CD4-positive, alpha-beta T cell (primary cell): ENCODE data around the gene HS3ST2. TPM values are rescaled to one million over a fixed set of nuclear protein-coding genes. Genes with fewer than 3 reads are reported as not detected.

Experiments
- ATAC-seq: fragments of 200-7000 bp; cut with Tn5 transposase; one replicate; pipeline ENCODE4 v1.10.0; 2022; ENCODE audit warnings: mild to moderate bottlenecking; ENCODE audit not compliant: poor library complexity
- CTCF ChIA-PET: fragments of 350-600 bp; sonication (Branson Sonifier 250); formaldehyde crosslinking; loops from one replicate; lab custom pipeline; 2021; ENCODE audit warnings: antibody characterized with exemption, inconsistent platforms; lab: Charles Lee
- POLR2A ChIA-PET: fragments of 350-600 bp; sonication (Branson Sonifier 250); formaldehyde crosslinking; loops from one replicate; lab custom pipeline; 2021; ENCODE audit warnings: antibody characterized with exemption, inconsistent platforms; lab: Charles Lee
- DNase-seq, 14 experiments: peaks; one replicate each; pipeline ENCODE4 v3.0.0-alpha.2; 2013 to 2020; ENCODE audit warnings: mixed read lengths in 2 of 14
- H3K27ac ChIP-seq, 2 donors: one replicate each; pipeline versions ENCODE4 v1.5.1 to v1.7.0; 2013; ENCODE audit warnings: low read length in 2 of 2, low read depth in 1 of 2, mild to moderate bottlenecking in 1 of 2
- H3K27me3 ChIP-seq, 2 experiments: 1 replicate in 1 of 2; 2 replicates in 1 of 2; pipeline versions ENCODE4 v1.6.1 to v1.7.0; 2013; ENCODE audit warnings: low read length in 2 of 2, control low read depth in 1 of 2, mild to moderate bottlenecking in 1 of 2, moderate library complexity in 1 of 2; ENCODE audit not compliant: insufficient read depth in 2 of 2, control insufficient read depth in 1 of 2
- H3K36me3 ChIP-seq: one replicate; pipeline ENCODE4 v1.6.1; 2013; ENCODE audit warnings: low read length, control low read depth; ENCODE audit not compliant: insufficient read depth
- H3K4me1 ChIP-seq: one replicate; pipeline ENCODE4 v1.6.1; 2013; ENCODE audit warnings: low read length, control low read depth; ENCODE audit not compliant: insufficient read depth
- H3K4me3 ChIP-seq: one replicate; pipeline ENCODE4 v1.5.1; 2013; ENCODE audit warnings: mild to moderate bottlenecking, low read length, moderate library complexity
- H3K9me3 ChIP-seq, 2 experiments: 1 replicate in 1 of 2; 2 replicates in 1 of 2; pipeline versions ENCODE4 v1.6.1 to v1.7.0; 2013; ENCODE audit warnings: low read length in 2 of 2, mild to moderate bottlenecking in 2 of 2, control low read depth in 1 of 2, moderate library complexity in 1 of 2; ENCODE audit not compliant: control insufficient read depth in 1 of 2, insufficient read depth in 1 of 2
- H3K27ac Mint-ChIP-seq: one replicate; pipeline ENCODE4 v1.8.0; 2020; ENCODE audit warnings: mixed read lengths
- H3K27me3 Mint-ChIP-seq: one replicate; pipeline ENCODE4 v1.8.0; 2021; ENCODE audit warnings: mixed read lengths
- H3K36me3 Mint-ChIP-seq: one replicate; pipeline ENCODE4 v1.8.0; 2021; ENCODE audit warnings: low read depth, mixed read lengths
- H3K4me1 Mint-ChIP-seq: one replicate; pipeline ENCODE4 v1.8.0; 2021; ENCODE audit warnings: low read depth, mixed read lengths
- H3K4me3 Mint-ChIP-seq: one replicate; pipeline ENCODE4 v1.8.0; 2020; ENCODE audit warnings: mild to moderate bottlenecking, mixed read lengths
- H3K9me3 Mint-ChIP-seq: one replicate; pipeline ENCODE4 v1.8.0; 2020; ENCODE audit warnings: mixed read lengths
- CTCF ChIP-seq: fragments of 200-600 bp; IDR thresholded peaks from one replicate; pipeline ENCODE4 v1.8.0; 2022; ENCODE audit warnings: antibody characterized with exemption, mild to moderate bottlenecking
- intact Hi-C, 2 experiments: fragments of 100-400 bp; cut with DNase I in 1 of 2; cut with micrococcal nuclease in 1 of 2; formaldehyde crosslinking; loops; one replicate each; pipeline versions ENCODE4 v1.15.1 to v1.9.0; 2023 to 2025; cut with DNase I, micrococcal nuclease
- total RNA-seq, 174 experiments: library from RNA in 2 of 174; stranded (reverse) in 2 of 174; gene quantifications; one replicate each; pipeline ENCODE4 v1.2.3 and lab custom pipeline; 2021 to 2026

The HS3ST2 gene
- total RNA-seq, 2 experiments from 2014 or later: not detected

- Histone ChIP-seq H3K4me3 (no peak overlapping the region), H3K27me3 (no peaks in the 10 kb centered on the region), H3K9me3 (no peaks in the 10 kb centered on the region), H3K36me3 (no peaks in the 10 kb centered on the region), H3K27ac (no peak overlapping the region), H3K4me1 (peaks cover 2% of the 10 kb centered on the region)
- ChIA-PET CTCF (no interaction called here), POLR2A (no interaction called here)
- H3K36me3 Mint-ChIP-seq: no peaks in the 10 kb centered on the region
- no peaks in the 10 kb centered on the region for H3K4me1 Mint-ChIP-seq
- DNase-seq (no peak), ATAC-seq (no peak)
- H3K9me3 Mint-ChIP-seq: no peaks in the 10 kb centered on the region
- intact Hi-C loops: no loop called here
- no peak for TF ChIP-seq CTCF
- no peak overlapping the region for H3K27ac Mint-ChIP-seq
- peaks cover 6% of the 10 kb centered on the region for H3K27me3 Mint-ChIP-seq
- no peak overlapping the region for H3K4me3 Mint-ChIP-seq
Observed at GRCh38 chr16:22787466-22788192, 26.3 kb upstream of the HS3ST2 start.

GRCh38 chr16:22788193-22788530 is 25.8 kb upstream of the HS3ST2 start:
- no peaks in the 10 kb centered on the region for H3K36me3 ChIP-seq
- H3K4me3 ChIP-seq: no peak overlapping the region
- Mint-ChIP-seq H3K4me1 (no peaks in the 10 kb centered on the region), H3K4me3 (no peak overlapping the region), H3K27me3 (peaks cover 6% of the 10 kb centered on the region), H3K27ac (no peak overlapping the region), H3K36me3 (no peaks in the 10 kb centered on the region), H3K9me3 (no peaks in the 10 kb centered on the region)
- no peaks in the 10 kb centered on the region for H3K27me3 ChIP-seq
- POLR2A ChIA-PET: no interaction called here
- H3K4me1 ChIP-seq: peaks cover 2% of the 10 kb centered on the region
- CTCF ChIA-PET: no interaction called here
- no peak for TF ChIP-seq CTCF
- no peak overlapping the region for H3K27ac ChIP-seq
- intact Hi-C loops: no loop called here
- H3K9me3 ChIP-seq: no peaks in the 10 kb centered on the region
- peak in 2 of 14 experiments; percentile 15 to 33 for DNase-seq
- ATAC-seq: no peak

- H3K4me3 ChIP-seq: no peak overlapping the region
- no peak overlapping the region for H3K27ac ChIP-seq
- ChIA-PET POLR2A (no interaction called here), CTCF (no interaction called here)
- H3K36me3 ChIP-seq: no peaks in the 10 kb centered on the region
- no peaks in the 10 kb centered on the region for H3K27me3 ChIP-seq
- peaks cover 2% of the 10 kb centered on the region for H3K4me1 ChIP-seq
- DNase-seq (no peak), ATAC-seq (no peak)
- Mint-ChIP-seq H3K4me1 (no peaks in the 10 kb centered on the region), H3K27ac (no peak overlapping the region), H3K9me3 (peaks cover 3% of the 10 kb centered on the region), H3K27me3 (peaks cover 13% of the 10 kb centered on the region), H3K36me3 (no peaks in the 10 kb centered on the region), H3K4me3 (no peak overlapping the region)
- peaks cover 0 to 5% of the 10 kb centered on the region in 2 experiments for H3K9me3 ChIP-seq
- intact Hi-C loops: no loop called here
- TF ChIP-seq CTCF: no peak
Observed at GRCh38 chr16:22789281-22789945, 24.5 kb upstream of the HS3ST2 start.
